Stimulated activated CD8-positive, alpha-beta memory T cell treated with anti-CD3 and anti-CD28 coated beads, Interleukin-15, amount 100 ng/mL, for 48 hours (primary cell): ENCODE measurements around the gene SMCHD1.
A peak's percentile ranks its signal among the peaks of the same experiment; 100 is the strongest.

Experiments used
- DNase-seq, 2 donors: peaks; one replicate each; pipeline ENCODE4 v3.0.0-alpha.2; 2020; ENCODE audit warnings: low read depth in 2 of 2

The SMCHD1 gene

DNA sequence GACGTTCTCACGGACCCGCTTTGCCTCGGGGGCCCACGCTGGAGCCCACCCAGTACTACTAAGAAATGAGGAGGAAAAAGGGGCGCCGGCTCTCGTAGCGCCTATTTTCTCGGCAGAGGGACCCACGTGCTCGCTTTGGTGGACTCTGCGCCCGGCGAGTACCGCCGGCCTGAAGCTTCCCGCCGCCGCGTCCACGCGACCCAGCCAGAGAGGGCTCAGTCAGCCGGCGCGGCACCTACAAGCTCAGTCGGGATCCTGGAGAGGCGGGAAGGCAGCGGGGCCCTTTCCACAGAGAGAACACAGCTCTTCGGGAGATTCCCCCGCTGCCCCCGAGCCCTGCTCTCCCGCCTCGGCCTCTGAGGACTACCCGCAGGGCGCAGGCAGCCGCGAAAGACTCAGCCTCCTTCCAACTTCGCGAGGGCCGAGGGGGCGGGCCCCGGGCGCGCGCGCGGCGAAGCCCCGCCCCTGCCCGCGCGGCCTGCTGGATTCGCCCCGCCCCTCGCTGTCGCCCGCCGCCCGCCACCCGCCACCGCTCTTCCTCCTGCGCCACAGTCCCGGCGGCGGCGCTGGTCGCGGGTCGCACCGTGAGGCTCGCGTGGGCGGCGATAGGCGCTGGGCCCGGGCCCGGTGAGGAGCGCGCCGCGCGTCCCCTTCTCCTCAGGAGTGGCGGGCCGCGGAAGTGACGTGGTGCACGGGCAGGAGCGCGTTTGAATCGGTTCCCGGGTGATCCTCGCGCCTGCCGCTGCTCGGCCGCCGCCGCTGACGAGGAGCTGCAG is at the start of gene SMCHD1:
SMCHD1 (plus strand) TSS at position 549 of the 776 bp plus-strand sequence. CDS start 350 bp downstream, outside the sequence.
- peak; percentile 92 to 94 for DNase-seq

DNA sequence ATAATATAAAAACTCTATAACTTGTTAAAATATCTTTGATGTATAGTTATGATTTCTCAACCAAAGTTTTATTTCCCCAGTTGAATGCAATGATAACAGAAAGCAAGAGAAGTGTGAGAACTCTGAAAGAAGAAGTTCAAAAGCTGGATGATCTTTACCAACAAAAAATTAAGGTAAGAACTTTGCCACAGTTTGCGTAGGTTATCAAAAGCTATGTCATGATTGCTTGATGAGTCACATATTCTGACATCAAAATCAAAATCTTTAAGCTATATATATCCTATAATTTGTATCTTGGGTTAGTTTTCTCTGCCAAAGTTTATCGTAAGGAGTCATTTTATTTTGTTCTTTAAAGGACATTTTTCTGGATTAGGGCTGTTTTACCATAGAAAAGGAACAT is 49.2 kb upstream of the SMCHD1 start:
- no peak for DNase-seq

DNA sequence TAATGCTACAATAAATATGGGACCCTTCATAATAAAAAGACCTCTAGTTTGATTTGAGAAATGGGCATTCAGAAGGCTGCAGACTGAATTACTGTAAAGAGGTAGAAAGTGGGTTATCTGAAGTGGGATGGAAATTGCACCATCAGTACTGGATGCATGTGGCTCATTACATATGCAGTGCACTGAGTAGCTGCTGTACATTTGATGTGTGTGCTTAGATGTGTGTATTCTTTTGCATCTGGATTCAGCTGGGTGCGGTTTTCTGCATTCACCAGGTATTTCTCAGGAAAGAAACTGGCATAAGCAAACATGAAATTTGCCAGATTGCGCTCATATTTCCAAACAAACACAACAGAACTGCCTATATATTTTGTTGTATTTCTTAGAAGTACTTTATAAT is 45.9 kb upstream of the SMCHD1 start:
- no peak for DNase-seq

DNA sequence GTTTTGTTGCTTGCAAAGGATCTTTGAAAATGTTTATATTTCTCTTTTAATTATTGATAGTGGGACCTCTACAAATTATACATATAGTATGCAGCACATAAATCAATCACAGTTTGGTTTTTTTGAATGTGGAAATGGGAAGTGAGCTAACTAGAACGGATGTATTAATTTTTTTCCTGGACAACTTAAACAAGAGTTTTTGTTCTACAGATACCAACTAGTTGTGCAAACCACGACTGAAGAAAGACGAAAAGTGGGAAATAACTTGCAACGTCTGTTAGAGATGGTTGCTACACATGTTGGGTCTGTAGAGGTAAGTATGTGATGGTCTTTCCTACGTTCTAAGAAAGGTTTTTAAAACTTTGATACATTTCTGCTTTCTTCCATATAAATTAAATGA is 45.0 kb upstream of the SMCHD1 start:
- DNase-seq, result no peak

DNA sequence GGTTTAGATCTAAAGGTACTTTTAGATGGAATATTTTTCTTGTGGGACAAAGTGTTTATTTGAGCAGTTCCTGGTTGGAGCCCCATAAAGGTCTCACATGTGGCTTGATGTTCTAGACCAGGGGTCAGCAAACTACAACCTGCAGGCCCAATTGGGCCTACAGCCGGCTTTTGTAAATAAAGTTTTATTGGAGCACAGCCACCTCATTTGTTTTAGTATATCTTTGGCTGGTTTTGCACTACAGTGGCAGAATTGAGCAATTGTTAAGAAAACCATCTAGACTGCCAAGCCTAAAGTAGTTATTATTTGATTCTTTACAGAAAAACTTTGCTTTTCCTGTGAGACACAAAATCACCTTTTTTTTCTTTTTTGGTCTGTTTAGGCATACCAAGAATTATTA is 42.5 kb upstream of the SMCHD1 start:
- no peak for DNase-seq

DNA sequence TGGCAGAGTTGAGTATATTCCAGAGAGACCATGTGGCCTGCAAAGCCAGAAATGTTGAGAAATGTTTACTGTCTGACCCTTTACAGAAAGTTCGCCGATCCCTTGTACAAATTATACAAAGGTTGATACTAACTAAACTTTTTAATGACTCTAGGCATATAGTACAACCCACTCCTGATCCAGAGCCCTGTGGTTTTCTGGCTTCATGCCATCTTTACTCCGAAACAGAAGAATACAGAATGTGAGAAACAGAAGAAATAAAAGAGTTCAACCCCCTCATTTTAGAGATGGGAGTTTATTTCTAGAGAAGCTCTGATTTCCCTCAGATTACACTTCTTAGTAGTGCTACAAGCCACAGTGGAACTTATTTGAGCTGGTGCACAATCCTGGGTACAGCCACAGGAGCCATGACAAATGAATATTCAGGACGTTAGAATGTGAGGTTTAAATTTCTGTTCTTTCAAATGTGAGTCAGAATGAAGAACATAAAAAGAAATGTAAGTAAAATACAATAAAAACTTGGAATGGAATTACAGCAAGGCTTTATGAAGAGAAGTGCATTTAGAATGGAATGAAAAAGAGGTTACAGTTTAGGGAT is 38.0 kb upstream of the SMCHD1 start:
- DNase-seq, result no peak

DNA sequence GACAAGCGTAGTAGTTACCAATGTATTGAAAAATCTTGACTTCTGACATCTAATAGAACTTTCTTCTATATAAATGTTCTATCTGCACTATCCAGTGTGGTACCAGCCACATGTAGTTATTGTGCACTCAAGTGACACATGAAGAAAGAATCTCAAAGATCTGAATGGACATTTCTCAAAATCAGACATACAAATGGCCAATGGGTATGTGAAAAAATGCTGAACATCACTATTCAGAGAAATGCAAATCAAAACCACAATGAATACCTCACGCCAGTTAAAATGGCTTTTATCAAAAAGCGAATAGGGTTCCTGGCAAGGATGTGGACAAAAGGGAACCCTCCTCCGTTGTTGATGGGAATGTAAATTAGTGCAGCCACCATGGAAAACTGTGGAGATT is 37.5 kb upstream of the SMCHD1 start:
- DNase-seq, result no peak

DNA sequence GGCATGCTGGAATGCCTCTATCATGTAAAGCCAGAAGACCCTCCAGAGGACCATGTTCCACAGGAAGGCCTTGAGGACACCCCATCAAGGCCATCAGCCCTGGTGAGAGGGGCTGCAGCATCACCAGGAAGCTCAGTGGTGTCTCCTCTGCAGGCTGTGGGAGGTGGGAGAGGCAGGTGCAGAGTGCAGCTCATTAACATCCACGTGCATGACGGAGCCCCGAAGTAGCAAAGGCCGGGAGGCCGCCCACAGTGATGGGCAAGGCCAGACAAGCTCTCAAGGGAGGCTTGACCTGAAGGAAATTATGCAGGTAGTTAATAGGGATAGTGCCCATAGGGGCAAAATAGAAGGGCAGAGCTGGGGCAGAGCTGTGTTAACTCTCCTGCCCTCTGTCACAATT is 30.3 kb upstream of the SMCHD1 start:
- no peak for DNase-seq

DNA sequence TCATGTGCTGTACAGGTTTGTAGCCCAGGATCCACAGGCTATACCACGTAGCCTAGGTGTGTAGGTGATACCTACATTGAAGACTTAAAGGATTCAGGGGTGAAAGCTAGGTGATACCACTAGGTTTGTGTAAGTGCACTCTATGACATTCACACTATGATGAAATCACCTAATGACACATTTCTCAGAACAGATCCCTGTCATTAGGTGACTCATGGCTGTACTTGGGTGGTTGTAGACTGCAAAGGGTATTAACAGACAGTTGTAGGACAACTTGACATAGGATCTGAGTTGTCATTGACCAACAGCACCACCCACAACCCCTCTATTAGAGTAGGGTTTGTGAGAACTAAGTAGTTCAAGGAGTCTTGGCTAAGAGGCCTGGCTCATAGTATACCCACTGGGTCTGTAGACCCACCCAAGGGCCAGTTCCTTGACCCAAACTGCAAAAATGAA is 27.7 kb upstream of the SMCHD1 start:
- DNase-seq, result peak; percentile 18 to 19

DNA sequence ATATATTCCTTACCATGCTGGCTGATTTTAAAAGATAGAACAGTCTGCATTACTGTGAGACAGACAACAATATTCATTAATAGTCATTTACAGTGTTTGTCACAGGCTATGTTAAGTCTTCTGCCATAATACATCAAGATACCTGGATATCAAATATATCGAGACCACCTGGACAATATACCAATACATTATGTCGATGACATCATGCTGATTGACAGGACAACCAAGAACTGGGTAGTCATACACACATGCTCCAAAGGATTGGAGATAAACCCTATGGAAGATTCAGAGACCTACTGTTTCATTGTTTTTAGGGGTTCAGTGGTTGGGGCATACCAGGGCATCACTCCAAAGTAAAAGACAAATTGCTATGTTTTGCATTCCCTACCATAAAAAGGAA is 26.5 kb upstream of the SMCHD1 start:
- no peak for DNase-seq

DNA sequence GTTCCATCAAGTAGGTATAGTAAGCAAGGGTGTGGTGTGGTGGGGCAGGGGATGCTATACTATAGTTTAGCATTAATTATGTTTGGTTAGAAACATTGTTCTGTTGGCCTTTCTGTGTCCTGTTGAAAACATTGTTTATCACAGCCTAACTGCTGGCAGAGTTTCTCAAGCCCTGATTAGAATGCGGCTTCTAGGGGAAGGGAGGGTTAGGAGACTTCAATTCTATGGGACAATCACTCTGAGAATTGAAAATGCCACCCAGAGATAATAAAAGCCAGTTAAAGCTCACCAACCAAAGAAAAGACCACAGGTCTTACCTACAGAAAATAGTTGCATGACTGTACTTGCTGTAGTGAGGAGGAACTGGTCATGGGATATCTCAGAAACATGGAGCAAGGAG is 19.9 kb upstream of the SMCHD1 start:
- DNase-seq, result no peak

DNA sequence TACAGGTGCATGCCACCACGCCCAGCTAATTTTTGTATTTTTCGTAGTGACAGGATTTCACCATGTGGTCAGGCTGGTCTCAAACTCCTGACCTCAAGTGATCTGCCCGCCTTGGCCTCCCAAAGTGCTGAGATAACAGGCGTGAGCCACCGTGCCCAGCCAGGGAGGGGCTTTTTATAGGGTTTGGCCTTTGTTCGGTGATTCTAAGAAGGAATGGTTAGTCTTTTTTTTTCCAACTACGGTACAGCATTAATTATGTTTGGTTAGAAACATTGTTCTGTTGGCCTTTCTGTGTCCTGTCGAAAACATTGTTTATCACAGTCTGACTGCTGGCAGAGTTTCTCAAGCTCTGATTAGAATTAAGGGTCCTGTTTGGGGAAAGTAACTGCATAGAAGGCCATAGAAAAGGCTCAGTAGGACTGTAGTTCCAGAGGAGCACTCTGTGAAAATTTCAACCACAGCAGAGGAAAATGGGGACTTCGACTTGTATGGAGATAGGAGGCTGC is 19.3 kb upstream of the SMCHD1 start:
- DNase-seq, result no peak

DNA sequence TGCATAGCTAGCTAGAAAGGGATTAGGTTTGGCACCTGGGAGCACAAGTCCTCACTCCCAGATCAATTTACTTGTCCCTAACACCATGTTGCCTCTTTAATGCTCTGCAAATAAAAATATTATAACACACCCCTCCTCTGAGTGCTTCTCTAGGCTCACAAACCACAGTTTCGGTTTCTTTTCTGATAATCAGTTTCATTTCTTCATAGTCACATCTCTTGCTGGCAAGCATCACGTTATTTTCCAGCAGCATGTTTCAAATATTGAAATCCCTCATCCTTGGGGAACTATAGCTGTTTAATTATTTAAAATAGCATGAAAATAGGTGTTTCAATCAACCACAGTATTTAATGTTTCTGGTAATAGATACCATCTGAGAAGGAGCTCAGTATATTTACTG is 13.9 kb upstream of the SMCHD1 start:
- DNase-seq, result no peak

DNA sequence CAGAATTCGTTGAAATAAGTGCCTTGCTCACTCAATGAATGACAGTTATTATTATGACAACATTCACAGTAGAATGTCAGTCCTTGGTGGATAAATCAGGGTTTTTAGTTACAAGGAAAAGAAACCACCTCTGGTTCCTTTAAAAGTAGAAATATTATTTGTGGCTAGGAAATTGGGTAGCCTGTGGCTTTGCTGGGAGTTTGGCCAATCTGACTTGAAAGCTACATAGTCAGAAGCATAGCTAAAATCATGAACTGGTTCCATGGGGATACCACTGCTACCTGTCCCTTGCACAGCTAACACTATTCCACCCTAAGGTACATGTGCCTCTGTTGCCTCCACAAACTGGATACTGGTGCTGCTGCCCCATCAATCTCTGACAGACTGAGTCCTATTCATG is 12.8 kb upstream of the SMCHD1 start:
- DNase-seq, result no peak

DNA sequence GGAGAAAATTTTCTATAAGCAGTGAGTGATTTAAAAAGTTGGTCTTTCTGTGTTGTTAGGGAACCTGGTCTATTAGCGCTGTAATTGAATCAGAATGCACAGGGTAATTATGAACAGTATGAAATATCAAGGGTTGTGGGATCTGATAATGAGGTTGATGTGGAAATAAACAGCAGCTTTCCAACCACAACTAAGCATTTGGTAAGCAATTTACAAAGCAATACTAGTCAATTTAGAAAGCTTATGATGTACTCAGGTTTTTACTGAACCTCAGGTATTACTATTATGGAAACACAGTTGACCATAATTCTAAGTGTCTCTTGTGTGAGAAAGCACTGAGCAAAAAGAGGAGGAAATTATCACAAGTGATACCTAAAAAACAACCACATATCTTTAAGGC is 11.0 kb upstream of the SMCHD1 start:
- DNase-seq, result no peak

DNA sequence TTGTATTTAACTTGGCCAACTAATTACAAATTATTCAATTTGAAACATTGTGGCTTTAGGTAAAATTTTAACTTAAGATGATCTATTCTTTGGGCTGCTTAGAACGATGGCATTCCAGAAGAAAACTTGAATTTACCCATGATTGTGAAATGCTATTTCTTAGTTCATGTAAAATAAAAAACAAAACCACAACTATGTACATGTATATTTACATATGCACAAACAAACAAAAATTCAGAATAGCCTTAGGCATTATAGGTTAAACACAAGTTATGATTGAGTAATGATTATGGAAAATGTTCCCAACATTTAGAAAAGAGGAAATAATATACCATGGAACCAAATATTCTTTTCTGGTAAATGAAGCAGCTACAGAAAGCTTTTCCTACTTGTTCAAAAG is 3.5 kb upstream of the SMCHD1 start:
- DNase-seq, result no peak

DNA sequence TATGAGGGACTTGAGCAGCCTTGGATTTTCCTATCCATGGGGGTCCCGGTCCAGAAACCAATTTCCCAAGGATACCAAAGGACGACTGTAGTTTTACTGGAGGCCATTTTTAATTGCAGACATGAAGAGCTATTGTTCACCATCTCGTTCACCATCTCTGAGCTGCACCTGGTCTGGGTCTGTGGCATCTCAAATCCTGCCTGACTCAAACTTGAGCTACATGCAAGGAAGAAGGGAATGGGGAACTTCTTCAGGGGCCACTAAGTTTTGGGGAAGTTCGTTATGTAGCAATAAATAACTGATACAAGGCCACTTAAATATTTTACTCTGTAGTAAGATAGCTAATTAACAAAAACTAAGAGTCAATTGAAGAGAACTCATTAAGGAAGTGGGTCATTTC is 2.1 kb upstream of the SMCHD1 start:
- no peak for DNase-seq

DNA sequence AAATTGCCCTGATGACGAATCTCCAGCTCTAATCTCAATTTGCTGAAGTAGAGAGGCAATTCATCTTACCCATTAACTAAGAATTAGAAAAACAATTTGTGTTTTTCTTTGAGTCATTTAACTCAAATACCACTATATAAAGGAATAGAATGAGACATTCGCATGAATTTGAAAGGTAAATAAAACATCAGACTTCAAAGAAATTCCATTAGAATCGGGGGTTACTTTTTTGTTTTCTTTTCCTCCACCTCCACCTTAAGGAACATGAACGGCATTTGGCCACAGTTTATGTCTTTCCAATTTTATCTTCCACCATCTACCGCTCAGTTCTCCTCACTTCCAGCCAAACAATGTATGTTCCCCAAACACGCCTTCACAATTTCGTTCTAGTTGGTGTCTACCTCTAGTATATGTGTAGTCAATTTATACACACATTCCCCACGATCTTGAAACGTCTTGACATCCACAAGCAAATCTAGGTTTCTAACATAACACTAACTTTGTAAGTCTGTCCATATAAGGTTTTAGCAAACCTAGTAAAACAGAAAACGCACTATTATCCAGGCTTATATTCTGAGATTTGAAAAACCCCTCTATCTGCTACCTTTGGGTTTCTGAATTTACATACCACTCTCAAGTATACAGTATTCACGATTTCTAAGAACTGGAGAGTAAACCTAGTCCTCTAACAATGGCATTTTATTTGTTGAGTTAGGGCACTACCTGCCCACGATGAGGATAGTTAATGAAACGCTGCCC is 1.2 kb upstream of the SMCHD1 start:
- DNase-seq, result no peak

DNA sequence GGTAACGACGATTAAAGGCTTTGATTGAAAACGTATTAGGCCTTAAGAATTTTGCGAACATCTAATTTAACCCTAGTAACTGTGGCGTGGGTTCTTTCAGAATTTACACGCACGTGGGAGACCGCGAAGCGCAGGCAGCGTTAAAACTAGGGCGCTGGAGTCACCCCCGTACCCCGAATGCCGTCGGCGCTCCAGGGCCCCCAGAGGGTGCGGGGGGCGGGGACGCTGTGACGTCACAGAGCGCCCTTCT is 673 bp upstream of the SMCHD1 start:
- peak in 1 of 2 donors; percentile 57 for DNase-seq

DNA sequence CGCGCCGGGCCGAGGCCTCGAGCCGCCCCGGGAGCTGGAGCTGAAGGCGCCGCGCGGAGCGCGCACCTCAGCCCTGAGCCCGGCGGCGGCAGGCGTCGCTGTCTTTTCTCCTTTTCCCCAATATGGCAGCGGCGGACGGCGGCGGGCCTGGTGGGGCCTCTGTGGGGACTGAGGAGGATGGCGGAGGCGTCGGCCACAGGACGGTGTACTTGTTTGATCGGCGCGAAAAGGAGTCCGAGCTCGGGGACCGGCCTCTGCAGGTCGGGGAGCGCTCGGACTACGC is 369 bp downstream of the SMCHD1 start:
- DNase-seq, result no peak

DNA sequence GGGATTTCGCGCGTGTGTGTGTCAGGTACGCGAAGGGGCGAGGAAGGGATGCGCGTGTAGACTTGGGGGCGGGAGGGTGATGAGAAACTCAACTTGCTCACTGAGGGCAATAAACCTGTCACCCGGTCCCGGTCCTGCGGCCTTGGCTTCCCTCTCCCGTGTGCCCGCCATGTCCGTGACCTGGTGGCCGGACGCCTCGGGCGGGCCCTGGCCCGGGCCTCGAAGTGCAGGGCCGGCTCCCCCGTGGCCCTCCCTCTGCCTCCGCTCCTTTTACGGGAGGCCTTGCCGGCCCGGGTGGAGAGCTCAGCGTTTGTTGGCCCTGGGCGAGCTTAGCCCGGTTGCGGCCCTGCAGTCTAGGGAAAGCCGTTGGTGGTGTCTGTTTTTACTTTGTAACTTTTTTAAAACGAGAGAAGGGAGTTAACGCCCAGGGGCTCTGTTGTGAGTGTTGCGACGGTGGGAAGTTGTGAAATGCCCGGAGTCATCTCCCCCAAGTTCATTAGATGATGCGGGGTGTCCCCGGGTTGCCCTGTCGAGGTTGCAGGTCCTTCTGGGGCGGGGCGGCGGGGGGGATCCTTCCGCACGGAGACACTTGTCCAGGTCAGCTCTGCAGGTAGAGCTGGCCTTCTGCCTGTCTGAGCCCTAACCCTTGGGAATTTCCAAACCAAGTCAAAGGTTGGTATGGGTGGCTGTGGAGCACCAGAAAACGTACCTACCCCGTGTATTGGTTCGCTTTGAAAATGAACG is 883 bp downstream of the SMCHD1 start:
- DNase-seq, result peak; percentile 17 to 24

DNA sequence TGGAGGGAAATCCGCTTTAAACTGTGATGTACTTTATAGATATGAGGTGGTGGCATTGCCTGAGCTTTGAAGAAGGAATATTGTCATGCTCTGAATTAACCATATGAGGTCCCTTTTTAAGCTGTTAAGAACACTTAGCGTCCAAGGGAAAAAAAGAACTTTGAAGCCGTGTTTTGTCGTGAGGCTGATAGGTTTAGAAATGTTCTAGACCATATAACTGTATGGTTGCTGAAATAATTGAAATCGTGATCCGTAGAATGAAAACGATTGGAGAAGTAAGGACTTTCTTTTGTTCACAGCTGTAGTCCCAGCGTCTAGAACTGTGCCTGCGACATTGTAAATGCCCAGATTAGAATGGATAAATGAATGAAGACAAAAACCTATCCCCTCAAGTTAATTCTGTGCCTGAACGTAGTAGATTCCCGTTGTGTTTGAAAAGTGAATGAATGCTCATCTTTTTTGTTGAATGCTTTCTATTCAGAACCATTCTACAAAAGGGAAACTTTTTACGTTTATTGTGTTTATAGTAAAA is 1.5 kb downstream of the SMCHD1 start:
- no peak for DNase-seq
